ENCODE data around the gene ATF7. TPM values are rescaled to one million over a fixed set of nuclear protein-coding genes. Genes with fewer than 3 reads are reported as not detected.
A peak's percentile ranks its signal among the peaks of the same experiment; 100 is the strongest.

The ATF7 gene
- total RNA-seq, 1 experiment from 2014 or later: 26.9 TPM

DNA sequence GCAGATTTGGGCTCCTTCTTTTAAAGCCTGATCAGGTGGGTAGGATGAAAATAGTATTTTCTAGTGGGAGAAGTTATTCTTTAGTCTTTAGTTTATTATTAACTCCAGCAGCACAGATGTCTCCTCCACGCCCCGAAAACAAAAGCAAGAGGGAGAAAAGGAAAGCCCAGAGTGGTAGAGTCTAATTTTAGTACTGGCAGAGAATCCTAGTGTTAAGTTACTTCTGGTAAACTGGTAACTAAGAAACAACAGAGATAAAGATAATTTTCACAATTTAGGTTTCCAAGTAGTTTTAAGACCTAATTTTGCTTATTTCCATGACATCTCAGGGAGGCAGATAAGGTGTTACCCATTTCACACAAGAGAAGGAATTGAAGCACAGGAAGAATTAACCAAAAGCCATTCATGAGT, 33.4 kb upstream of the ATF7 start:
- BruUV-seq (replicated peaks): no TSS peak
- H3K36me3 Mint-ChIP-seq (ENCODE audit: insufficient read depth, unreplicated experiment): peaks cover 5% of the 10 kb centered on the region
- Histone ChIP-seq H3K27me3 (replicated peaks; ENCODE audit: control insufficient read depth, insufficient read depth, low read length) (no peaks in the 10 kb centered on the region), H3K4me1 (peaks cover 15% of the 10 kb centered on the region), H3K9me3 (no peaks in the 10 kb centered on the region), H3K4me3 (ENCODE audit: low read depth, low read length) (no peak overlapping the region), H3K36me3 (ENCODE audit: control insufficient read depth, insufficient read depth, low read length) (no peaks in the 10 kb centered on the region; the same call in 1 of the 2 replicates)
- peak overlapping the region; percentile 69 for H3K27ac Mint-ChIP-seq (ENCODE audit: unreplicated experiment)
- no peaks in the 10 kb centered on the region for H3K9me3 Mint-ChIP-seq (ENCODE audit: unreplicated experiment)
- TF ChIP-seq, protein P1, sequence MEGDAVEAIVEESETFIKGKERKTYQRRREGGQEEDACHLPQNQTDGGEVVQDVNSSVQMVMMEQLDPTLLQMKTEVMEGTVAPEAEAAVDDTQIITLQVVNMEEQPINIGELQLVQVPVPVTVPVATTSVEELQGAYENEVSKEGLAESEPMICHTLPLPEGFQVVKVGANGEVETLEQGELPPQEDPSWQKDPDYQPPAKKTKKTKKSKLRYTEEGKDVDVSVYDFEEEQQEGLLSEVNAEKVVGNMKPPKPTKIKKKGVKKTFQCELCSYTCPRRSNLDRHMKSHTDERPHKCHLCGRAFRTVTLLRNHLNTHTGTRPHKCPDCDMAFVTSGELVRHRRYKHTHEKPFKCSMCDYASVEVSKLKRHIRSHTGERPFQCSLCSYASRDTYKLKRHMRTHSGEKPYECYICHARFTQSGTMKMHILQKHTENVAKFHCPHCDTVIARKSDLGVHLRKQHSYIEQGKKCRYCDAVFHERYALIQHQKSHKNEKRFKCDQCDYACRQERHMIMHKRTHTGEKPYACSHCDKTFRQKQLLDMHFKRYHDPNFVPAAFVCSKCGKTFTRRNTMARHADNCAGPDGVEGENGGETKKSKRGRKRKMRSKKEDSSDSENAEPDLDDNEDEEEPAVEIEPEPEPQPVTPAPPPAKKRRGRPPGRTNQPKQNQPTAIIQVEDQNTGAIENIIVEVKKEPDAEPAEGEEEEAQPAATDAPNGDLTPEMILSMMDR (IDR thresholded peaks at IDR 0.05; ENCODE audit: insufficient read depth in 1 of 2, low read depth in 1 of 2, low read length in 1 of 2, severe bottlenecking in 1 of 2, unreplicated experiment in 1 of 2): no peak
- H3K27me3 Mint-ChIP-seq (ENCODE audit: insufficient read depth, unreplicated experiment): no peaks in the 10 kb centered on the region
- peaks cover 17% of the 10 kb centered on the region for H3K4me1 Mint-ChIP-seq (ENCODE audit: low read depth, unreplicated experiment)
- ChIA-PET POLR2A (interaction anchor here (1.3 kb wide), 1 partner anchor 16 kb away, joined by 5 read pairs; no protein-coding TSS in a partner anchor), CTCF (interaction anchor here (0.5 to 2.1 kb wide), 3 partner anchors 16 to 366 kb away, joined by 4 to 17 read pairs (median 5); partner anchors contain the start of gene ATP5MC2)
- H3K4me3 Mint-ChIP-seq (ENCODE audit: unreplicated experiment): no peak overlapping the region
- DNase-seq: no peak
- intact Hi-C loops (cut with micrococcal nuclease; ENCODE audit: unreplicated experiment): no loop called here

DNA sequence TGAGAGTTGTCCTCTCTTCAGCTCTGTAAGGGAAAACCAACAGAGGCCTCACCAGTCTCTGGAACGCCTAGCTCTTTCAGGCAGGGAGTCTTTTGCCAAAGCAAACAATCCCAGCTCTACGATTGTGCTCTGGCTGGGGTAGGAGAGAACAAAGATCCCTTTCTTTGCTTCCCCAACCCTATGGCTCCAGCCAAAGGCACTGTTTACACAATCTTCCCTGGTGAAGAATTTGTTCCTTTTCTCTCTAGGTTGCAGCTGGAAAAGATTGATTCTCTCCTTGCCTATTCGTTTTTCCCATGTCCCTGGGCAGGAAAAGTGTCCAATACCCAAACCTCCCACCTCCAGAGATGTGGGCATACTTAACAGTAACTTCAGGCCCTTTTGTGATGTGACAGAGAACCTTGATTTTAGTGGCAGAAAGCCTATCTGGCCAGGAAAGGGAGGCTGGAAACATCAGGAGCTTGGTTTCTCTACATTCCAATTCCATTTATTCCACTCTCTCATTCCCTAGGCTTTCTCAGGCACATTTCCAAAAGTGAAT, 32.9 kb upstream of the ATF7 start:
- peak; percentile 37 to 68 for DNase-seq
- Histone ChIP-seq H3K4me1 (peaks cover 15% of the 10 kb centered on the region), H3K27me3 (replicated peaks; ENCODE audit: control insufficient read depth, insufficient read depth, low read length) (no peaks in the 10 kb centered on the region), H3K4me3 (ENCODE audit: low read depth, low read length) (no peak overlapping the region), H3K36me3 (ENCODE audit: control insufficient read depth, insufficient read depth, low read length) (no peaks in the 10 kb centered on the region; the same call in 1 of the 2 replicates), H3K9me3 (no peaks in the 10 kb centered on the region)
- intact Hi-C loops (cut with micrococcal nuclease; ENCODE audit: unreplicated experiment): no loop called here
- peaks cover 17% of the 10 kb centered on the region for H3K4me1 Mint-ChIP-seq (ENCODE audit: low read depth, unreplicated experiment)
- ChIA-PET POLR2A (interaction anchor here (0.6 to 1.3 kb wide), 2 partner anchors 14 to 16 kb away, joined by 4 to 5 read pairs; no protein-coding TSS in a partner anchor), CTCF (interaction anchor here (0.5 to 2.1 kb wide), 4 partner anchors 17 to 366 kb away, joined by 3 to 17 read pairs (median 4); partner anchors contain the start of gene ATP5MC2)
- TF ChIP-seq, protein P1 (IDR thresholded peaks at IDR 0.05; ENCODE audit: insufficient read depth in 1 of 2, low read depth in 1 of 2, low read length in 1 of 2, severe bottlenecking in 1 of 2, unreplicated experiment in 1 of 2): no peak
- no peak overlapping the region for H3K4me3 Mint-ChIP-seq (ENCODE audit: unreplicated experiment)
- no peaks in the 10 kb centered on the region for H3K9me3 Mint-ChIP-seq (ENCODE audit: unreplicated experiment)
- no TSS peak for BruUV-seq (replicated peaks)
- H3K27me3 Mint-ChIP-seq (ENCODE audit: insufficient read depth, unreplicated experiment): no peaks in the 10 kb centered on the region
- H3K36me3 Mint-ChIP-seq (ENCODE audit: insufficient read depth, unreplicated experiment): peaks cover under 1% of the 10 kb centered on the region
- H3K27ac Mint-ChIP-seq (ENCODE audit: unreplicated experiment): peak overlapping the region; percentile 69

DNA sequence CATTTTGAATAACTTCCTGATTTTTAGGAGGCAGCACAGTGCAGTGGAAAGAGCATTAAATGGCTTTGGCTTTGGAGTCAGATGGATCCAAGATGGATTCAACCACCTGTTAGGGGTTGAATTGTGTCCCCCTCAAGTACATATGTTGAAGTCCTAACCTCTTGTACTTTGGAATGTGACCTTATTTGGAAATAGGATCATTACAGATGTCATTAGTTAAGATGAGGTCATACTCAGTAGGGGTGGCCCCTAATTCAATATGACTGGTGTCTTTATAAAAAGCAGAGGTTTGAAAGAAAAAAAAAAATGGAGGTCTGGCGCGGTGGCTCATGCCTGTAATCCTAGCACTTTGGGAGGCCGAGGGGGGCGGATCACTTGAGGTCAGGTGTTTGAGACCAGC, 30.9 kb upstream of the ATF7 start:
- intact Hi-C loops (cut with micrococcal nuclease; ENCODE audit: unreplicated experiment): no loop called here
- H3K9me3 Mint-ChIP-seq (ENCODE audit: unreplicated experiment): no peaks in the 10 kb centered on the region
- Histone ChIP-seq H3K4me1 (peaks cover 15% of the 10 kb centered on the region), H3K9me3 (no peaks in the 10 kb centered on the region), H3K27me3 (replicated peaks; ENCODE audit: control insufficient read depth, insufficient read depth, low read length) (no peaks in the 10 kb centered on the region), H3K36me3 (ENCODE audit: control insufficient read depth, insufficient read depth, low read length) (no peaks in the 10 kb centered on the region), H3K4me3 (ENCODE audit: low read depth, low read length) (no peak overlapping the region)
- no peak overlapping the region for H3K4me3 Mint-ChIP-seq (ENCODE audit: unreplicated experiment)
- TF ChIP-seq, protein P1 (IDR thresholded peaks at IDR 0.05; ENCODE audit: insufficient read depth in 1 of 2, low read depth in 1 of 2, low read length in 1 of 2, severe bottlenecking in 1 of 2, unreplicated experiment in 1 of 2): no peak
- H3K27ac Mint-ChIP-seq (ENCODE audit: unreplicated experiment): no peak overlapping the region
- ChIA-PET POLR2A (no interaction called here), CTCF (no interaction called here)
- no peak for DNase-seq
- H3K36me3 Mint-ChIP-seq (ENCODE audit: insufficient read depth, unreplicated experiment): no peaks in the 10 kb centered on the region
- no TSS peak for BruUV-seq (replicated peaks)
- no peaks in the 10 kb centered on the region for H3K27me3 Mint-ChIP-seq (ENCODE audit: insufficient read depth, unreplicated experiment)
- peaks cover 17% of the 10 kb centered on the region for H3K4me1 Mint-ChIP-seq (ENCODE audit: low read depth, unreplicated experiment)
